A549 (cell line): Measurements from ENCODE around the gene TMEM185B. TPM values are rescaled to one million over a fixed set of nuclear protein-coding genes. Genes with fewer than 3 reads are reported as not detected.

Source experiments
- ATAC-seq, 2 experiments: fragments of 200-7000 bp in 1 of 2; fragments of >200 bp in 1 of 2; cut with Nextera tagmentation in 1 of 2; cut with Tn5 transposase in 1 of 2; 3 replicates each; pipeline versions ENCODE4 v1.8.0 to v1.9.1; 2018 to 2020; ENCODE audit warnings: mild to moderate bottlenecking in 1 of 2, moderate library complexity in 1 of 2
- CTCF ChIA-PET: fragments of 300-600 bp; sonication (Branson Sonifier 250); formaldehyde crosslinking; extraction: SDS; loops from one replicate; lab custom pipeline; 2021; ENCODE audit warnings: antibody characterized with exemption, inconsistent platforms; lab: Yijun Ruan, JAX
- POLR2A ChIA-PET: fragments of 350-600 bp; formaldehyde crosslinking; extraction: SDS; loops from one replicate; lab custom pipeline; 2021; ENCODE audit warnings: antibody characterized with exemption, inconsistent platforms; lab: Yijun Ruan, JAX
- DNase-seq, 2 experiments: peaks; one replicate each; pipeline versions ENCODE4 v3.0.0 to v3.0.0-alpha.2; 2011 to 2016; ENCODE audit warnings: low read depth in 1 of 2, low spot score in 1 of 2
- FAIRE-seq: peaks from 2 replicates; lab custom pipeline; 2011; peaks lifted over from hg19 to GRCh38; lab: Jason Lieb, UNC
- H3K27ac ChIP-seq, 2 experiments: fragments of >200 bp; sonication (Bioruptor Twin); formaldehyde crosslinking; 3 replicates each; pipeline ENCODE4 v1.5.1; 2016 to 2017
- H3K4me1 ChIP-seq: fragments of >200 bp; sonication (Bioruptor Twin); formaldehyde crosslinking; 3 replicates; pipeline ENCODE4 v1.6.1; 2016
- H3K4me2 ChIP-seq: fragments of >200 bp; sonication (Bioruptor Twin); formaldehyde crosslinking; 3 replicates; pipeline ENCODE4 v1.6.1; 2016
- H3K4me3 ChIP-seq: fragments of >200 bp; sonication (Bioruptor Twin); formaldehyde crosslinking; 3 replicates; pipeline ENCODE4 v1.5.1; 2016
- H3K9me3 ChIP-seq: fragments of >200 bp; sonication (Bioruptor Twin); formaldehyde crosslinking; 3 replicates; pipeline ENCODE4 v1.6.1; 2016
- EHF ChIP-seq: fragments of 250-450 bp; sonication (Bioruptor Pico); IDR thresholded peaks from 2 replicates; pipeline ENCODE4 v1.5.0; 2020; ENCODE audit warnings: mild to moderate bottlenecking
- EP300 ChIP-seq, 2 experiments: fragments of >200 bp; sonication (Bioruptor Twin); formaldehyde crosslinking; IDR thresholded peaks; 2 replicates in 1 of 2; 3 replicates in 1 of 2; pipeline ENCODE4 v1.6.1; 2016 to 2017
- ESRRA ChIP-seq: fragments of 150-350 bp; IDR thresholded peaks from 2 replicates; pipeline ENCODE4 v1.6.1; 2014; ENCODE audit warnings: mild to moderate bottlenecking, low read length, borderline replicate concordance
- FOXS1 ChIP-seq: fragments of 250-450 bp; sonication (Bioruptor Pico); IDR thresholded peaks from 2 replicates; pipeline ENCODE4 v1.5.0; 2020; ENCODE audit warnings: mild to moderate bottlenecking, moderate library complexity
- HDAC2 ChIP-seq: fragments of 200-600 bp; sonication (generic); IDR thresholded peaks from 2 replicates; pipeline ENCODE4 v1.6.1; 2016
- HEYL ChIP-seq: fragments of 250-450 bp; sonication (Bioruptor Pico); IDR thresholded peaks from 2 replicates; pipeline ENCODE4 v1.8.0; 2021; ENCODE audit warnings: mild to moderate bottlenecking, moderate library complexity
- KDM5A ChIP-seq: fragments of 200-600 bp; sonication (generic); IDR thresholded peaks from 2 replicates; pipeline ENCODE4 v1.6.1; 2016; ENCODE audit warnings: antibody characterized with exemption, mild to moderate bottlenecking
- MAZ ChIP-seq: fragments of 150-350 bp; IDR thresholded peaks from 2 replicates; pipeline ENCODE4 v1.6.1; 2014; ENCODE audit warnings: antibody characterized with exemption, low read depth, low read length, borderline replicate concordance
- MYC ChIP-seq: IDR thresholded peaks from 2 replicates; pipeline ENCODE4 v1.6.1; 2012; ENCODE audit warnings: mild to moderate bottlenecking, inconsistent platforms, low read length, improper control_type of control experiment, borderline replicate concordance
- NPAS2 ChIP-seq: fragments of 250-450 bp; sonication (Bioruptor Pico); IDR thresholded peaks from 2 replicates; pipeline ENCODE4 v1.8.0; 2022; ENCODE audit warnings: mild to moderate bottlenecking, moderate library complexity, borderline replicate concordance
- NR3C1 ChIP-seq: fragments of >200 bp; sonication (Bioruptor Twin); formaldehyde crosslinking; IDR thresholded peaks from 3 replicates; pipeline ENCODE4 v1.6.1; 2017
- PHF8 ChIP-seq: fragments of 200-600 bp; sonication (generic); IDR thresholded peaks from 2 replicates; pipeline ENCODE4 v1.6.1; 2016; ENCODE audit warnings: low read depth, mild to moderate bottlenecking, antibody characterized with exemption, moderate library complexity, borderline replicate concordance
- POLR2A ChIP-seq: IDR thresholded peaks from 2 replicates; pipeline ENCODE4 v1.6.1; 2012; ENCODE audit warnings: mild to moderate bottlenecking, low read length
- RAD21 ChIP-seq, 2 experiments: fragments of >200 bp in 1 of 2; sonication (Bioruptor Twin) in 1 of 2; formaldehyde crosslinking in 1 of 2; IDR thresholded peaks in 1 of 2; conservative IDR thresholded peaks in 1 of 2; 2 replicates in 1 of 2; 3 replicates in 1 of 2; pipeline ENCODE4 v1.6.1; 2012 to 2018; ENCODE audit warnings: inconsistent platforms in 1 of 2
- RCOR1 ChIP-seq: fragments of 150-350 bp; IDR thresholded peaks from 2 replicates; pipeline ENCODE4 v1.6.1; 2014; ENCODE audit warnings: antibody characterized with exemption, low read length, low read depth
- RFX5 ChIP-seq: fragments of 450-650 bp; IDR thresholded peaks from 2 replicates; pipeline ENCODE4 v1.7.1; 2014; ENCODE audit warnings: antibody characterized with exemption, mild to moderate bottlenecking, moderate library complexity
- RNF2 ChIP-seq: fragments of 200-600 bp; sonication (generic); IDR thresholded peaks from 2 replicates; pipeline ENCODE4 v1.6.1; 2016; ENCODE audit warnings: low read depth, mild to moderate bottlenecking, antibody characterized with exemption, moderate library complexity, borderline replicate concordance
- ZFP36 ChIP-seq: fragments of 450-650 bp; IDR thresholded peaks from 2 replicates; pipeline ENCODE4 v1.6.1; 2014; ENCODE audit warnings: borderline replicate concordance; ENCODE audit not compliant: partially characterized antibody
- ZNF302 ChIP-seq: fragments of 250-450 bp; sonication (Bioruptor Pico); IDR thresholded peaks from 2 replicates; pipeline ENCODE4 v1.9.0; 2021; ENCODE audit warnings: inconsistent platforms, mild to moderate bottlenecking, moderate library complexity
- ZSCAN20 ChIP-seq: fragments of 250-450 bp; sonication (Bioruptor Pico); IDR thresholded peaks from 2 replicates; pipeline ENCODE4 v1.8.0; 2022; ENCODE audit warnings: mild to moderate bottlenecking, moderate library complexity
- WGBS: methylation state at CpG from one replicate; pipeline ENCODE4 v1.1.6; 2017; ENCODE audit errors: missing lambda C conversion rate; 5-methylcytosine and 5-hydroxymethylcytosine counted together
- polyA plus RNA-seq, 4 experiments: library from polyadenylated mRNA; depleted of rRNA in 3 of 4; stranded (reverse); fragments of >200 nt; fragmentation: RNase III in 1 of 4; extraction: RNeasy Plus Mini Kit Qiagen cat#74134 plus additional on column Dnase treatment in 1 of 4; gene quantifications; 2 replicates in 3 of 4; 3 replicates in 1 of 4; pipeline ENCODE4 v1.2.3, GENCODE V29; 2011 to 2017
- TF ChIP-seq, protein P1 (sequence below): fragments of >200 bp; sonication (Bioruptor Twin); formaldehyde crosslinking; IDR thresholded peaks from 2 replicates; pipeline ENCODE4 v1.6.1; 2016
- TF ChIP-seq, protein P2 (sequence below): fragments of >200 bp; sonication (Bioruptor Twin); formaldehyde crosslinking; IDR thresholded peaks from 3 replicates; pipeline ENCODE4 v1.6.1; 2016
- TF ChIP-seq, protein P3 (sequence below): fragments of >200 bp; sonication (Bioruptor Twin); formaldehyde crosslinking; IDR thresholded peaks from 3 replicates; pipeline ENCODE4 v1.5.1; 2016
- TF ChIP-seq, protein P4 (sequence below): IDR thresholded peaks from 2 replicates; pipeline ENCODE4 v1.6.1; 2012; ENCODE audit warnings: low read depth, borderline replicate concordance
- TF ChIP-seq, protein P5 (sequence below): fragments of 250-450 bp; sonication (Bioruptor Pico); IDR thresholded peaks from 2 replicates; pipeline ENCODE4 v1.5.0; 2020; ENCODE audit warnings: low read depth, mild to moderate bottlenecking, moderate library complexity
- TF ChIP-seq, protein P6 (sequence below): fragments of 200-600 bp; sonication (generic); IDR thresholded peaks from 2 replicates; pipeline ENCODE4 v1.6.1; 2016; ENCODE audit warnings: antibody characterized with exemption, mild to moderate bottlenecking, moderate library complexity

Gene TMEM185B
- polyA plus RNA-seq, 2 of the 4 experiments (the other 2 are of a cell fraction): 30.3 to 41.8 TPM

DNA sequence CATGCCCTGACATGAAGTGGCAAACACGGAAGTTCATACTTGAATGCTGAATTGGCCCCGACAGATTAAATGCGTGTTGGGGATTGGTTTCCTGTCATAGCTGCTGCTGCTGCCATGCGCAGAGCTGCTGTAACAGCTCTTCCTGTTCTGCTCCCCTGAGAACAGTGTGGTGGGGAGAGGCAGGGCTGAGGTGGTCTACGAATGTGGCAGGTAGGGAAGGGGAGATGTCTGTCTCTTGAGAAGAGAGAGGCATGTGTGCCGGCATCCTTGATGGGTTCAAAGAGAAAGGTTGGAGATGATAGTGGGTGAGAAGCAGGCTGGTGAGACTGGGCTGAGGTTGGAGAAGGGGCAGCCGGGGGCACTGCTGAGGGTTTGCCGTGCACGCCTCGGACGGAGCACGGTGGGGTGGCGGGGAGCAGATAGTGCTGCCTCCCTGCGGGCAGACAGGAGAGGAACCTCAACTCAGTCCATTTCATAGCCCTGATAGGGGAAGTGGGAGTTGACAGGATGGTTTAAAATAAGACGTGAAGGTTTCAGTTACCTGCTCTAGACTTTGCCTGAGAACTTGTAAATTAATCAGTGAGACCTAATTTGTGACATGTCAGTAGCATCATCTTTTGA lies 46.1 kb downstream of the TMEM185B start:
- FAIRE-seq (no peak), ATAC-seq (no peak)

DNA sequence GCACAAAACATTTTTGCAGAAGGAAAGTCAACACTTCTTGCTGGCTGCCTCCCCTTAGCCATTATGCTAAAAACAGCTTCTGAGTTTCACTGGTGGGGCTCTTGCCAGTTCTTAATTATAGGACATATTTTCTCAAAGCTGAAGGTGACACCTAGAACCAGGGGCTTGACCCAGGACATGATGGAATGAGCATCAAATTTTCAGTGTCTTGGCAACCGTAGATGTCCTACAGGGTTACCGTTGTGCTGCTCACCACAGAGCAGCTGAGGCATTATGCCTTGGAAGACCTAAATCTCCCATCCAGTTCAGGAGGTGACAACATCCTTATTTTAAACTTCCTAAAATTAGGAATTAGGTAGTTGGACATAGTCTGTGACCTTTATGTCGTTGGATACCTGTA lies 46.7 kb downstream of the TMEM185B start:
- 63% methylated on average over 3 of the region's 3 CpGs for WGBS
- H3K9me3 ChIP-seq: no peaks in the 10 kb centered on the region
- ChIA-PET CTCF (interaction anchor here (0.6 to 3.8 kb wide), 13 partner anchors 12 to 537 kb away, joined by 3 to 36 read pairs (median 7); no protein-coding TSS in a partner anchor), POLR2A (no interaction called here)
- FAIRE-seq (no peak), ATAC-seq (no peak), DNase-seq (no peak)
- TF ChIP-seq, protein P1, sequence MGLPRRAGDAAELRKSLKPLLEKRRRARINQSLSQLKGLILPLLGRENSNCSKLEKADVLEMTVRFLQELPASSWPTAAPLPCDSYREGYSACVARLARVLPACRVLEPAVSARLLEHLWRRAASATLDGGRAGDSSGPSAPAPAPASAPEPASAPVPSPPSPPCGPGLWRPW: no peak
- TF ChIP-seq MAZ: no peak
- no peak for TF ChIP-seq MYC
- TF ChIP-seq, protein P2, sequence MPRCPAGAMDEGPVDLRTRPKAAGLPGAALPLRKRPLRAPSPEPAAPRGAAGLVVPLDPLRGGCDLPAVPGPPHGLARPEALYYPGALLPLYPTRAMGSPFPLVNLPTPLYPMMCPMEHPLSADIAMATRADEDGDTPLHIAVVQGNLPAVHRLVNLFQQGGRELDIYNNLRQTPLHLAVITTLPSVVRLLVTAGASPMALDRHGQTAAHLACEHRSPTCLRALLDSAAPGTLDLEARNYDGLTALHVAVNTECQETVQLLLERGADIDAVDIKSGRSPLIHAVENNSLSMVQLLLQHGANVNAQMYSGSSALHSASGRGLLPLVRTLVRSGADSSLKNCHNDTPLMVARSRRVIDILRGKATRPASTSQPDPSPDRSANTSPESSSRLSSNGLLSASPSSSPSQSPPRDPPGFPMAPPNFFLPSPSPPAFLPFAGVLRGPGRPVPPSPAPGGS: no peak
- no peak for TF ChIP-seq HDAC2
- no peak for TF ChIP-seq ZFP36
- TF ChIP-seq NR3C1: no peak
- TF ChIP-seq RCOR1: no peak
- TF ChIP-seq, protein P3, sequence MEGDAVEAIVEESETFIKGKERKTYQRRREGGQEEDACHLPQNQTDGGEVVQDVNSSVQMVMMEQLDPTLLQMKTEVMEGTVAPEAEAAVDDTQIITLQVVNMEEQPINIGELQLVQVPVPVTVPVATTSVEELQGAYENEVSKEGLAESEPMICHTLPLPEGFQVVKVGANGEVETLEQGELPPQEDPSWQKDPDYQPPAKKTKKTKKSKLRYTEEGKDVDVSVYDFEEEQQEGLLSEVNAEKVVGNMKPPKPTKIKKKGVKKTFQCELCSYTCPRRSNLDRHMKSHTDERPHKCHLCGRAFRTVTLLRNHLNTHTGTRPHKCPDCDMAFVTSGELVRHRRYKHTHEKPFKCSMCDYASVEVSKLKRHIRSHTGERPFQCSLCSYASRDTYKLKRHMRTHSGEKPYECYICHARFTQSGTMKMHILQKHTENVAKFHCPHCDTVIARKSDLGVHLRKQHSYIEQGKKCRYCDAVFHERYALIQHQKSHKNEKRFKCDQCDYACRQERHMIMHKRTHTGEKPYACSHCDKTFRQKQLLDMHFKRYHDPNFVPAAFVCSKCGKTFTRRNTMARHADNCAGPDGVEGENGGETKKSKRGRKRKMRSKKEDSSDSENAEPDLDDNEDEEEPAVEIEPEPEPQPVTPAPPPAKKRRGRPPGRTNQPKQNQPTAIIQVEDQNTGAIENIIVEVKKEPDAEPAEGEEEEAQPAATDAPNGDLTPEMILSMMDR: no peak
- TF ChIP-seq RNF2: no peak
- TF ChIP-seq ZNF302: no peak
- TF ChIP-seq HEYL (CRISPR knock-in tag): no peak
- TF ChIP-seq, protein P4, sequence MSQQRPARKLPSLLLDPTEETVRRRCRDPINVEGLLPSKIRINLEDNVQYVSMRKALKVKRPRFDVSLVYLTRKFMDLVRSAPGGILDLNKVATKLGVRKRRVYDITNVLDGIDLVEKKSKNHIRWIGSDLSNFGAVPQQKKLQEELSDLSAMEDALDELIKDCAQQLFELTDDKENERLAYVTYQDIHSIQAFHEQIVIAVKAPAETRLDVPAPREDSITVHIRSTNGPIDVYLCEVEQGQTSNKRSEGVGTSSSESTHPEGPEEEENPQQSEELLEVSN: no peak
- TF ChIP-seq ESRRA: no peak
- TF ChIP-seq, protein P5, sequence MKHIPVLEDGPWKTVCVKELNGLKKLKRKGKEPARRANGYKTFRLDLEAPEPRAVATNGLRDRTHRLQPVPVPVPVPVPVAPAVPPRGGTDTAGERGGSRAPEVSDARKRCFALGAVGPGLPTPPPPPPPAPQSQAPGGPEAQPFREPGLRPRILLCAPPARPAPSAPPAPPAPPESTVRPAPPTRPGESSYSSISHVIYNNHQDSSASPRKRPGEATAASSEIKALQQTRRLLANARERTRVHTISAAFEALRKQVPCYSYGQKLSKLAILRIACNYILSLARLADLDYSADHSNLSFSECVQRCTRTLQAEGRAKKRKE (CRISPR knock-in tag): no peak
- TF ChIP-seq KDM5A: no peak
- no peak for TF ChIP-seq POLR2A
- no peak overlapping the region for H3K4me2 ChIP-seq
- H3K27ac ChIP-seq: no peak overlapping the region
- H3K4me3 ChIP-seq: no peak overlapping the region
- H3K4me1 ChIP-seq: no peaks in the 10 kb centered on the region

More for the DNA sequence above, 46.1 kb downstream of the TMEM185B start:
- TF ChIP-seq FOXS1 (CRISPR knock-in tag) (no peak), ZSCAN20 (CRISPR knock-in tag) (no peak), EHF (no peak), ZFP36 (no peak), PHF8 (no peak), RFX5 (no peak), EP300 (IDR thresholded peaks at IDR 0.05) (no peak), NPAS2 (no peak), RAD21 (conservative IDR thresholded peaks at IDR 0.05 in 1 of 2, IDR thresholded peaks at IDR 0.05 in 1 of 2) (no peak), ZNF302 (no peak), POLR2A (no peak), MYC (no peak)
- TF ChIP-seq, protein P6, sequence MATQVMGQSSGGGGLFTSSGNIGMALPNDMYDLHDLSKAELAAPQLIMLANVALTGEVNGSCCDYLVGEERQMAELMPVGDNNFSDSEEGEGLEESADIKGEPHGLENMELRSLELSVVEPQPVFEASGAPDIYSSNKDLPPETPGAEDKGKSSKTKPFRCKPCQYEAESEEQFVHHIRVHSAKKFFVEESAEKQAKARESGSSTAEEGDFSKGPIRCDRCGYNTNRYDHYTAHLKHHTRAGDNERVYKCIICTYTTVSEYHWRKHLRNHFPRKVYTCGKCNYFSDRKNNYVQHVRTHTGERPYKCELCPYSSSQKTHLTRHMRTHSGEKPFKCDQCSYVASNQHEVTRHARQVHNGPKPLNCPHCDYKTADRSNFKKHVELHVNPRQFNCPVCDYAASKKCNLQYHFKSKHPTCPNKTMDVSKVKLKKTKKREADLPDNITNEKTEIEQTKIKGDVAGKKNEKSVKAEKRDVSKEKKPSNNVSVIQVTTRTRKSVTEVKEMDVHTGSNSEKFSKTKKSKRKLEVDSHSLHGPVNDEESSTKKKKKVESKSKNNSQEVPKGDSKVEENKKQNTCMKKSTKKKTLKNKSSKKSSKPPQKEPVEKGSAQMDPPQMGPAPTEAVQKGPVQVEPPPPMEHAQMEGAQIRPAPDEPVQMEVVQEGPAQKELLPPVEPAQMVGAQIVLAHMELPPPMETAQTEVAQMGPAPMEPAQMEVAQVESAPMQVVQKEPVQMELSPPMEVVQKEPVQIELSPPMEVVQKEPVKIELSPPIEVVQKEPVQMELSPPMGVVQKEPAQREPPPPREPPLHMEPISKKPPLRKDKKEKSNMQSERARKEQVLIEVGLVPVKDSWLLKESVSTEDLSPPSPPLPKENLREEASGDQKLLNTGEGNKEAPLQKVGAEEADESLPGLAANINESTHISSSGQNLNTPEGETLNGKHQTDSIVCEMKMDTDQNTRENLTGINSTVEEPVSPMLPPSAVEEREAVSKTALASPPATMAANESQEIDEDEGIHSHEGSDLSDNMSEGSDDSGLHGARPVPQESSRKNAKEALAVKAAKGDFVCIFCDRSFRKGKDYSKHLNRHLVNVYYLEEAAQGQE: no peak
- ChIA-PET CTCF (interaction anchor here (1.3 to 3.8 kb wide), 3 partner anchors 67 to 536 kb away, joined by 4 to 36 read pairs (median 13); no protein-coding TSS in a partner anchor), POLR2A (no interaction called here)
- H3K9me3 ChIP-seq: no peaks in the 10 kb centered on the region
- no peak overlapping the region for H3K4me3 ChIP-seq
- no peak for DNase-seq
- H3K4me1 ChIP-seq: no peaks in the 10 kb centered on the region
- no peak overlapping the region for H3K4me2 ChIP-seq
- H3K27ac ChIP-seq: no peak overlapping the region
- WGBS: 88% methylated on average over 15 of the region's 15 CpGs
